PFSK-1 (cell line): Measurements from ENCODE around the gene MYO1E.

Experiments
- FOXP2 ChIP-seq: optimal IDR thresholded peaks from 2 replicates; pipeline ENCODE3; 2011; ENCODE audit warnings: borderline replicate concordance, control low read depth, inconsistent platforms; ENCODE audit not compliant: insufficient read depth; ENCODE audit errors: extremely low read length, extremely low read depth
- POLR2AphosphoS5 ChIP-seq: IDR thresholded peaks from 2 replicates; pipeline ENCODE4 v1.6.1; 2012; ENCODE audit warnings: low read depth, mild to moderate bottlenecking, control low read depth, low read length, moderate library complexity
- REST ChIP-seq, 2 experiments: IDR thresholded peaks; 2 replicates each; pipeline versions ENCODE4 v1.6.1 to v1.8.0; 2011 to 2012; ENCODE audit warnings: low read depth in 2 of 2, low read length in 2 of 2, control low read depth in 1 of 2, inconsistent platforms in 1 of 2, mild to moderate bottlenecking in 1 of 2, moderate library complexity in 1 of 2; ENCODE audit not compliant: insufficient read depth in 1 of 2
- SIN3A ChIP-seq: IDR thresholded peaks from 2 replicates; pipeline ENCODE4 v1.6.1; 2012; ENCODE audit warnings: mild to moderate bottlenecking, low read length, moderate library complexity, borderline replicate concordance; ENCODE audit not compliant: insufficient read depth
- TAF1 ChIP-seq: IDR thresholded peaks from 2 replicates; pipeline ENCODE4 v1.6.1; 2012; ENCODE audit warnings: low read length, control low read depth, borderline replicate concordance; ENCODE audit not compliant: insufficient read depth

- TF ChIP-seq POLR2AphosphoS5, result no peak
- no peak for TF ChIP-seq TAF1
- TF ChIP-seq REST (IDR thresholded peaks at IDR 0.05; ENCODE audit: insufficient read depth in 1 of 2, low read depth in 2 of 2, low read length in 2 of 2), result no peak
- TF ChIP-seq SIN3A, result no peak
- TF ChIP-seq FOXP2, result no peak
These were observed 125.3 kb downstream of the MYO1E start for GRCh38 chr15:59247364-59247763.
